ENCODE data around the gene SBK3.

GRCh38 chr19:55544014-55544413, 1.3 kb downstream of the SBK3 start:
- TF ChIP-seq GATA2 (IDR thresholded peaks at IDR 0.05; ENCODE audit: low read depth, low read length) (no peak), GATA3 (IDR thresholded peaks at IDR 0.05; ENCODE audit: low read depth, low read length) (no peak)
